ENCODE results near the gene IGFBPL1. TPM values are rescaled to one million over a fixed set of nuclear protein-coding genes. Genes with fewer than 3 reads are reported as not detected.
A peak's percentile ranks its signal among the peaks of the same experiment; 100 is the strongest.

The IGFBPL1 gene
- total RNA-seq, 1 donor from 2014 or later = 0.35 TPM

GRCh38 chr9:38431116-38431515 is 6.9 kb upstream of the IGFBPL1 start:
- DNase-seq (no peak), ATAC-seq (no peak)
- no peak overlapping the region for H3K4me3 ChIP-seq
- no peak overlapping the region for H3K27ac ChIP-seq
- intact Hi-C loops (cut with DNase I) = no loop called here
- no peaks in the 10 kb centered on the region for H3K4me1 ChIP-seq
- no peaks in the 10 kb centered on the region for H3K36me3 ChIP-seq
- TF ChIP-seq, protein P1, sequence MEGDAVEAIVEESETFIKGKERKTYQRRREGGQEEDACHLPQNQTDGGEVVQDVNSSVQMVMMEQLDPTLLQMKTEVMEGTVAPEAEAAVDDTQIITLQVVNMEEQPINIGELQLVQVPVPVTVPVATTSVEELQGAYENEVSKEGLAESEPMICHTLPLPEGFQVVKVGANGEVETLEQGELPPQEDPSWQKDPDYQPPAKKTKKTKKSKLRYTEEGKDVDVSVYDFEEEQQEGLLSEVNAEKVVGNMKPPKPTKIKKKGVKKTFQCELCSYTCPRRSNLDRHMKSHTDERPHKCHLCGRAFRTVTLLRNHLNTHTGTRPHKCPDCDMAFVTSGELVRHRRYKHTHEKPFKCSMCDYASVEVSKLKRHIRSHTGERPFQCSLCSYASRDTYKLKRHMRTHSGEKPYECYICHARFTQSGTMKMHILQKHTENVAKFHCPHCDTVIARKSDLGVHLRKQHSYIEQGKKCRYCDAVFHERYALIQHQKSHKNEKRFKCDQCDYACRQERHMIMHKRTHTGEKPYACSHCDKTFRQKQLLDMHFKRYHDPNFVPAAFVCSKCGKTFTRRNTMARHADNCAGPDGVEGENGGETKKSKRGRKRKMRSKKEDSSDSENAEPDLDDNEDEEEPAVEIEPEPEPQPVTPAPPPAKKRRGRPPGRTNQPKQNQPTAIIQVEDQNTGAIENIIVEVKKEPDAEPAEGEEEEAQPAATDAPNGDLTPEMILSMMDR (IDR thresholded peaks at IDR 0.05) = no peak
- peaks cover 10% of the 10 kb centered on the region for H3K27me3 ChIP-seq (ENCODE audit: low read depth)
- H3K9me3 ChIP-seq = no peaks in the 10 kb centered on the region

GRCh38 chr9:38428062-38428461 is 3.8 kb upstream of the IGFBPL1 start:
- TF ChIP-seq, protein P1 (IDR thresholded peaks at IDR 0.05) = no peak
- intact Hi-C loops (cut with DNase I) = no loop called here
- H3K36me3 ChIP-seq = no peaks in the 10 kb centered on the region
- ATAC-seq (no peak), DNase-seq (no peak)
- no peak overlapping the region for H3K27ac ChIP-seq
- no peaks in the 10 kb centered on the region for H3K9me3 ChIP-seq
- H3K4me1 ChIP-seq = peaks cover 3% of the 10 kb centered on the region
- H3K4me3 ChIP-seq = no peak overlapping the region
- peaks cover 34% of the 10 kb centered on the region for H3K27me3 ChIP-seq (ENCODE audit: low read depth)

DNA sequence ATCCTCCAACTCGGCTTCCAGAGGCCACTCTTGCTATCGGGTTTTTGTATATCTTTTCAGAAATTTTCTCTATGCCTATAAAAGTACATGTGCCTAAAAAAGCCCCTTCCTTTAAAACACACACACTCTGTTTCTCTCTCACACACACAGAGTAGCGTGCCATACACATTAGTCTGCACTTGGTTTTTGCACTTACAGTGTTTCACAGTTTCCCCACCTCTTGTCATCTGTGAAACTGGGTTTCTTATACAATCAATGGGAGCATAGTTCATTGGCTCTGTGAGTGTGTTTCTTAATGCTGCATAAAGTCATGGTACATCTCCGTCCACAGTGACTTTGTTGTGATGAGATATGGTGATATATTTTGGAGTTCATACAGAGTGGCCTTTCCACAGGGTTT is 664 bp upstream of the IGFBPL1 start:
- ATAC-seq = no peak

GRCh38 chr9:38423273-38423972 is 831 bp downstream of the IGFBPL1 start:
- DNase-seq (no peak), ATAC-seq (no peak)
- Histone ChIP-seq H3K9me3 (no peaks in the 10 kb centered on the region), H3K27ac (no peak overlapping the region), H3K36me3 (no peaks in the 10 kb centered on the region), H3K4me3 (peak overlapping the region; percentile 45), H3K4me1 (peaks cover 3% of the 10 kb centered on the region), H3K27me3 (ENCODE audit: low read depth) (peaks cover 43% of the 10 kb centered on the region)
- TF ChIP-seq, protein P1 (IDR thresholded peaks at IDR 0.05) = no peak
- intact Hi-C loops (cut with DNase I) = no loop called here

More for the DNA sequence above, 664 bp upstream of the IGFBPL1 start:
- Histone ChIP-seq H3K9me3 (no peaks in the 10 kb centered on the region), H3K4me1 (peaks cover 3% of the 10 kb centered on the region), H3K4me3 (no peak overlapping the region), H3K36me3 (no peaks in the 10 kb centered on the region), H3K27me3 (ENCODE audit: low read depth) (peaks cover 46% of the 10 kb centered on the region), H3K27ac (no peak overlapping the region)
- intact Hi-C loops (cut with DNase I) = no loop called here
- TF ChIP-seq, protein P1 (IDR thresholded peaks at IDR 0.05) = no peak
- no peak for DNase-seq

- H3K36me3 ChIP-seq = no peaks in the 10 kb centered on the region
- TF ChIP-seq, protein P1 (IDR thresholded peaks at IDR 0.05) = no peak
- H3K27me3 ChIP-seq (ENCODE audit: low read depth) = peaks cover 40% of the 10 kb centered on the region
- ATAC-seq = peak; percentile 71 to 88
- H3K9me3 ChIP-seq = no peaks in the 10 kb centered on the region
- DNase-seq = no peak
- peaks cover 3% of the 10 kb centered on the region for H3K4me1 ChIP-seq
- intact Hi-C loops (cut with DNase I) = no loop called here
- no peak overlapping the region for H3K27ac ChIP-seq
- H3K4me3 ChIP-seq = no peak overlapping the region
Observed at GRCh38 chr9:38422555-38423260, 1.5 kb downstream of the IGFBPL1 start.
